Gastrocnemius medialis (tissue), 4 donors: ENCODE measurements around the gene BAAT.

Experiments
- CTCF ChIP-seq, 5 experiments: fragments of 450-650 bp in 3 of 5; fragments of 200-600 bp in 2 of 5; sonication (generic) in 2 of 5; IDR thresholded peaks in 4 of 5; conservative IDR thresholded peaks in 1 of 5; 1 replicate in 4 of 5; 2 replicates in 1 of 5; pipeline ENCODE4 v1.5.1; 2016 to 2019; ENCODE audit warnings: antibody characterized with exemption in 5 of 5, mild to moderate bottlenecking in 3 of 5, moderate library complexity in 3 of 5
- POLR2A ChIP-seq, 2 donors: fragments of 450-650 bp; IDR thresholded peaks; one replicate each; pipeline ENCODE4 v1.6.1; 2017; ENCODE audit warnings: antibody characterized with exemption in 2 of 2, mild to moderate bottlenecking in 2 of 2, moderate library complexity in 2 of 2

GRCh38 chr9:101360647-101361046 is 24.2 kb downstream of the BAAT start:
- TF ChIP-seq CTCF (IDR thresholded peaks at IDR 0.05 in 4 of 5, conservative IDR thresholded peaks at IDR 0.05 in 1 of 5) (no peak), POLR2A (IDR thresholded peaks at IDR 0.05) (no peak)
